ENCODE measurements around the gene POLDIP2.

The POLDIP2 gene

GRCh38 chr17:28330671-28331070 lies 26.7 kb downstream of the POLDIP2 start:
- peaks cover 14% of the 10 kb centered on the region for H3K36me3 ChIP-seq (ENCODE audit: control insufficient read depth, insufficient read depth, low read length)
- H3K27me3 ChIP-seq (ENCODE audit: control insufficient read depth, insufficient read depth, low read length), result no peaks in the 10 kb centered on the region

DNA sequence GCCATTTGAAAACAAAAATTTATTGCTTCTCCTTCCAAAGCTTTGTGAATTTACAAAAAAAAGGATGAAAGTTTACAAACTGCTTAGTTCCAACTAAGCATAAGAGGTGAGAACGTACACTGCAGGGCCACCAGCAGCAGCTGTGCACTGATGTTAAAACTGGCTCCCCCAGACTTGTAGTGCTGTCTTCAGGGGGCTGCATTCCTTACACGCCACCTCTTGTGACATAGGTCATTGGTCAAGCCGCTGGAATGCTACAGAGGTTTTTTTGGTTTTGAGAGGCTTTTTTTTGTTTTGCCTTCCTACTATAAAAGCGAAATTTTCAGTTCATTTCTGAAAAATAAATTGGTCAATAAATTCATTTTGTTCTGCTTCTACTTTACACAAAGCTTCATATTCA lies 29.0 kb downstream of the POLDIP2 start:
- no peak overlapping the region for H3K4me3 ChIP-seq (ENCODE audit: low read depth, low read length)
- H3K27me3 ChIP-seq (ENCODE audit: control insufficient read depth, insufficient read depth, low read length), result no peaks in the 10 kb centered on the region
- peaks cover 17% of the 10 kb centered on the region for H3K36me3 ChIP-seq (ENCODE audit: control insufficient read depth, insufficient read depth, low read length)
- H3K4me1 ChIP-seq (ENCODE audit: control insufficient read depth, insufficient read depth, low read length), result no peaks in the 10 kb centered on the region
- H3K9ac ChIP-seq (ENCODE audit: low read depth, low read length), result no peak overlapping the region
- H3K9me3 ChIP-seq (ENCODE audit: control insufficient read depth, insufficient read depth, low read length), result no peaks in the 10 kb centered on the region

More at GRCh38 chr17:28330671-28331070, 26.7 kb downstream of the POLDIP2 start:
- Histone ChIP-seq H3K9me3 (ENCODE audit: control insufficient read depth, insufficient read depth, low read length) (no peaks in the 10 kb centered on the region), H3K4me3 (ENCODE audit: low read depth, low read length) (no peak overlapping the region), H3K4me1 (ENCODE audit: control insufficient read depth, insufficient read depth, low read length) (peaks cover 5% of the 10 kb centered on the region), H3K9ac (ENCODE audit: low read depth, low read length) (no peak overlapping the region)

GRCh38 chr17:28327709-28328108 lies 29.6 kb downstream of the POLDIP2 start:
- Histone ChIP-seq H3K4me1 (ENCODE audit: control insufficient read depth, insufficient read depth, low read length) (peaks cover 2% of the 10 kb centered on the region), H3K36me3 (ENCODE audit: control insufficient read depth, insufficient read depth, low read length) (peaks cover 17% of the 10 kb centered on the region), H3K9ac (ENCODE audit: low read depth, low read length) (no peak overlapping the region), H3K9me3 (ENCODE audit: control insufficient read depth, insufficient read depth, low read length) (no peaks in the 10 kb centered on the region), H3K4me3 (ENCODE audit: low read depth, low read length) (no peak overlapping the region), H3K27me3 (ENCODE audit: control insufficient read depth, insufficient read depth, low read length) (no peaks in the 10 kb centered on the region)

GRCh38 chr17:28327031-28327607 lies 30.2 kb downstream of the POLDIP2 start:
- peaks cover 2% of the 10 kb centered on the region for H3K4me1 ChIP-seq (ENCODE audit: control insufficient read depth, insufficient read depth, low read length)

DNA sequence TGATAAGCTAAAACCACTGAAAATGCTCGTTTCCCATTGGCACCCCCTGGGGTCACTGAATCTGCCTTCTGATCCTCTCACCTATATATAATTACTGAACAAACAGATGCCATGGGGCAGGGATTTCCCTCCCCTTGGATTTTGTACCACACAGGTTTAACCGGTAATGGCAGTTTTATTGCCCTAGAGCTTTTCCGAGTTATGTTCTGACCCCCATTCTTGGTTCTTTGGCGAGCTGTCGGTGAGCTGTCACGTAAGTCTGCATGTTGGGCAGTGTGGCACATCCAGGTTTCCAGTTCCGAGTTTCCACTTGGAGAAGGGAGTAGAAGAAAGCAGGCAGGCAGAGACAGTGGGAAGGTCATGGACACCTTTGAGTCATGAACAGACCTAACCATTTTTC lies 31.2 kb downstream of the POLDIP2 start:
- Histone ChIP-seq H3K9ac (ENCODE audit: low read depth, low read length) (no peak overlapping the region), H3K36me3 (ENCODE audit: control insufficient read depth, insufficient read depth, low read length) (peaks cover 17% of the 10 kb centered on the region), H3K27me3 (ENCODE audit: control insufficient read depth, insufficient read depth, low read length) (no peaks in the 10 kb centered on the region), H3K4me3 (ENCODE audit: low read depth, low read length) (no peak overlapping the region), H3K9me3 (ENCODE audit: control insufficient read depth, insufficient read depth, low read length) (no peaks in the 10 kb centered on the region), H3K4me1 (ENCODE audit: control insufficient read depth, insufficient read depth, low read length) (peaks cover 2% of the 10 kb centered on the region)

More at GRCh38 chr17:28327031-28327607, 30.2 kb downstream of the POLDIP2 start:
- H3K27me3 ChIP-seq (ENCODE audit: control insufficient read depth, insufficient read depth, low read length), result no peaks in the 10 kb centered on the region
- H3K36me3 ChIP-seq (ENCODE audit: control insufficient read depth, insufficient read depth, low read length), result peaks cover 17% of the 10 kb centered on the region
- no peak overlapping the region for H3K4me3 ChIP-seq (ENCODE audit: low read depth, low read length)
- H3K9me3 ChIP-seq (ENCODE audit: control insufficient read depth, insufficient read depth, low read length), result no peaks in the 10 kb centered on the region
- no peak overlapping the region for H3K9ac ChIP-seq (ENCODE audit: low read depth, low read length)

- H3K9ac ChIP-seq (ENCODE audit: low read depth, low read length), result no peak overlapping the region
- H3K9me3 ChIP-seq (ENCODE audit: control insufficient read depth, insufficient read depth, low read length), result no peaks in the 10 kb centered on the region
- H3K27me3 ChIP-seq (ENCODE audit: control insufficient read depth, insufficient read depth, low read length), result no peaks in the 10 kb centered on the region
- peaks cover 2% of the 10 kb centered on the region for H3K4me1 ChIP-seq (ENCODE audit: control insufficient read depth, insufficient read depth, low read length)
- peaks cover 10% of the 10 kb centered on the region for H3K36me3 ChIP-seq (ENCODE audit: control insufficient read depth, insufficient read depth, low read length)
- H3K4me3 ChIP-seq (ENCODE audit: low read depth, low read length), result no peak overlapping the region
These were observed 32.1 kb downstream of the POLDIP2 start for GRCh38 chr17:28325211-28325610.

GRCh38 chr17:28324781-28325180 lies 32.5 kb downstream of the POLDIP2 start:
- Histone ChIP-seq H3K4me3 (ENCODE audit: low read depth, low read length) (no peak overlapping the region), H3K4me1 (ENCODE audit: control insufficient read depth, insufficient read depth, low read length) (peaks cover 2% of the 10 kb centered on the region), H3K9ac (ENCODE audit: low read depth, low read length) (no peak overlapping the region), H3K27me3 (ENCODE audit: control insufficient read depth, insufficient read depth, low read length) (no peaks in the 10 kb centered on the region), H3K9me3 (ENCODE audit: control insufficient read depth, insufficient read depth, low read length) (no peaks in the 10 kb centered on the region), H3K36me3 (ENCODE audit: control insufficient read depth, insufficient read depth, low read length) (peaks cover 8% of the 10 kb centered on the region)

DNA sequence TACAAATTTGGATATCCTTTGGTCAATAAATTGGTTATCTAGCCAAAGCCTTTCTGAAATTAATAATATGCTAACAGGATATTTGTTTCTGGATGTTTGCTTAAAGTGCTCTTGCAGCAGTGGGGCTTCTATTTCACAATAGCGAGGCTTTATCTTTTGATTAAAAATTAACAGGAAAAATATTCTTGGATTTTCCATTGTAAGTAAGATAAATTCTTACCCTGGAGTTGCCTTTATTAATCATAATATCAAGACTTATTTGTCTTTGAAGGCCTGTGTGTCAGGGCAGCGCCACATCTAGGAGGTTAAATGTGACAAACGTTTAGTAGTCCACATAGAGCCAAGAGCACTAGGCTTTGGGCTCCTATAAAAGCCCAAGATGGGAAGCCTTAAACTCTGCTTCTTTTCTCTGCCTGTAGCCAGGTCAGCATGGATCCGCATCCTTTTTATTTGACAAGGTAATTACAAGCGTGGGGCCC lies 33.0 kb downstream of the POLDIP2 start:
- no peaks in the 10 kb centered on the region for H3K27me3 ChIP-seq (ENCODE audit: control insufficient read depth, insufficient read depth, low read length)
- no peak overlapping the region for H3K4me3 ChIP-seq (ENCODE audit: low read depth, low read length)
- H3K4me1 ChIP-seq (ENCODE audit: control insufficient read depth, insufficient read depth, low read length), result peaks cover 2% of the 10 kb centered on the region
- peaks cover 8% of the 10 kb centered on the region for H3K36me3 ChIP-seq (ENCODE audit: control insufficient read depth, insufficient read depth, low read length)
- no peak overlapping the region for H3K9ac ChIP-seq (ENCODE audit: low read depth, low read length)
- H3K9me3 ChIP-seq (ENCODE audit: control insufficient read depth, insufficient read depth, low read length), result no peaks in the 10 kb centered on the region

DNA sequence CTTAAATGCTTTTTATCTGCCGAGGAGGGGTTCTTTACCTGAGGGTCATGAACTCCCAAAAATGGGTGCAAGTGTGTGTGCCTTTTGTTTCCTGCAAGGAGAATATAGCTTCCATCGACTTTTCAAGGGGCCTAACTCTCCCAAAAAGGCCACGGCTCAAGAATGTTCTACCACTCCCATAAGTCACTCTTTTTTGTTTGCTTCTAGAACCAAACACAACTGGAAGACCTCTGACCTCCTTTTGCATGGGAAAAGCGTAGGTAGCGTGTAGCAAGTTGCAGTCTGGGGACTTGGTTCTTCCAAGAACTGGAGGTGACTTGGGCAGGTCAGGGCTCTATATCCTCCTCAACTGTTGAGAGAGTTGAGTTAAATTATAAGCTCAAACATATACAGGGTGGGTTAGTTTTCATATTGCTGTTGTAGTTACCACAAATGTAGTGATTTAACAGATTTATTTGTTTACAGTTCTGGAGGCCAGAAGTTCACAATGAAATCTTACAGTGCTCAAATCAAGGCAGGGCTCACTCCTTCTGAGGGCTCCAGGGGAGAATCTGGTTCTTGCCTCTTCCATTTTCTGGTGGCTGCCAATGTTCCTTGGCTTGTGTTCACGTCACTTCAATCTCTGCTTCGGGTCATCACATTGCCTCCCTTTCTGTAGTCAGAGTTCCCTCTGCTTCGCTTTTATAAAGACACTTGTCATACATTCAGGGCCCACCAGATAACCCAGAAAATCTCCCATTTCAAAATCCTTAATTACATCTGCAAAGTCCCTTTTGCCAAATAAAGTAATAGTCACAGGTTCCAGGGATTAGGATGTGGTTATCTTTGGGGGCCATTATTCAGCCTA lies 36.9 kb downstream of the POLDIP2 start:
- Histone ChIP-seq H3K4me1 (ENCODE audit: control insufficient read depth, insufficient read depth, low read length) (peaks cover 8% of the 10 kb centered on the region), H3K9ac (ENCODE audit: low read depth, low read length) (no peak overlapping the region), H3K27me3 (ENCODE audit: control insufficient read depth, insufficient read depth, low read length) (peaks cover 6% of the 10 kb centered on the region), H3K4me3 (ENCODE audit: low read depth, low read length) (peak overlapping the region; percentile 92), H3K36me3 (ENCODE audit: control insufficient read depth, insufficient read depth, low read length) (no peaks in the 10 kb centered on the region), H3K9me3 (ENCODE audit: control insufficient read depth, insufficient read depth, low read length) (no peaks in the 10 kb centered on the region)

DNA sequence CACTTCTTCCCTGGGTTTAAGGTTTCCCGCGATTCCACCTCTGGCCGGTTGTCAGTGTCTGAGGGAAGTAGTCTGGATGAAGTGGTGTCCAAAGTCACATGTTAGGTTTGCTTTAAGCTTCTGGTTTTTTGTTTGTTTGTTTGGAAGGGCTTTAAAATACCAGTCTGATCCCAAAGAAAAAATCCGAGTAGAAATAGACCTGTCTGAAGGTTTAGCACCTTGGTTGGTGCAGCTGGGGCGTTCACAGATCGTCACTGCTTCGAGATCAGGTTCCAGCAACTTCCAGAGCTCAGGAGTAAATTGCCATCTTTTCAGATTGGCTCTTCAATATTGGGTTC lies 37.8 kb downstream of the POLDIP2 start:
- Histone ChIP-seq H3K9ac (ENCODE audit: low read depth, low read length) (peak overlapping the region; percentile 70), H3K36me3 (ENCODE audit: control insufficient read depth, insufficient read depth, low read length) (no peaks in the 10 kb centered on the region), H3K4me1 (ENCODE audit: control insufficient read depth, insufficient read depth, low read length) (peaks cover 8% of the 10 kb centered on the region), H3K27me3 (ENCODE audit: control insufficient read depth, insufficient read depth, low read length) (peaks cover 6% of the 10 kb centered on the region), H3K4me3 (ENCODE audit: low read depth, low read length) (peak overlapping the region; percentile 92), H3K9me3 (ENCODE audit: control insufficient read depth, insufficient read depth, low read length) (no peaks in the 10 kb centered on the region)

GRCh38 chr17:28318759-28319597 lies 38.3 kb downstream of the POLDIP2 start, which contains the start of gene TMEM97:
TSS of gene TMEM97 (plus strand) at chr17:28319200. CDS start at chr17:28319240, 40 bp downstream.
- peak within 1 kb of the TSS; percentile 81 for H3K9ac ChIP-seq (ENCODE audit: low read depth, low read length)
- peak within 1 kb of the TSS; percentile 92 for H3K4me3 ChIP-seq (ENCODE audit: low read depth, low read length)
- H3K4me1 ChIP-seq (ENCODE audit: control insufficient read depth, insufficient read depth, low read length), result peaks cover 8% of the 10 kb centered on the region
- H3K36me3 ChIP-seq (ENCODE audit: control insufficient read depth, insufficient read depth, low read length), result no peaks in the 10 kb centered on the region
- H3K9me3 ChIP-seq (ENCODE audit: control insufficient read depth, insufficient read depth, low read length), result no peaks in the 10 kb centered on the region
- H3K27me3 ChIP-seq (ENCODE audit: control insufficient read depth, insufficient read depth, low read length), result peaks cover 6% of the 10 kb centered on the region

Data from iPS-15b (cell line).